Loucy (cell line): Measurements from ENCODE around the gene TRRAP.

Source experiments
- H2AFZ ChIP-seq: fragments of 200-600 bp; sonication (generic); 2 replicates; pipeline ENCODE4 v1.6.0; 2016; ENCODE audit warnings: antibody characterized with exemption, mild to moderate bottlenecking, low read length, moderate library complexity
- H3F3A ChIP-seq: fragments of 200-600 bp; 2 replicates; pipeline ENCODE4 v1.6.0; 2016; ENCODE audit warnings: antibody characterized with exemption, low read depth, mild to moderate bottlenecking
- H3K27me3 ChIP-seq: fragments of 200-600 bp; sonication (generic); 2 replicates; pipeline ENCODE4 v1.6.1; 2014; ENCODE audit warnings: low read length, mild to moderate bottlenecking; ENCODE audit not compliant: insufficient read depth, poor library complexity, severe bottlenecking
- H3K36me3 ChIP-seq: fragments of 200-600 bp; sonication (generic); 2 replicates; pipeline ENCODE4 v1.6.1; 2016; ENCODE audit warnings: low read length; ENCODE audit not compliant: insufficient read depth
- H3K4me1 ChIP-seq: fragments of 200-600 bp; sonication (generic); 2 replicates; pipeline ENCODE4 v1.5.1; 2014; ENCODE audit warnings: low read length, mild to moderate bottlenecking; ENCODE audit not compliant: insufficient read depth, poor library complexity, severe bottlenecking
- H3K4me2 ChIP-seq: fragments of 200-600 bp; sonication (generic); 2 replicates; pipeline ENCODE4 v1.6.0; 2014; ENCODE audit warnings: antibody characterized with exemption, low read length, low read depth, mild to moderate bottlenecking; ENCODE audit not compliant: poor library complexity, severe bottlenecking
- H3K4me3 ChIP-seq: fragments of 200-600 bp; sonication (generic); 2 replicates; pipeline ENCODE4 v1.5.1; 2014; ENCODE audit warnings: low read length, mild to moderate bottlenecking, mixed read lengths; ENCODE audit not compliant: poor library complexity, severe bottlenecking
- H3K79me2 ChIP-seq: fragments of 200-600 bp; sonication (generic); 2 replicates; pipeline ENCODE4 v1.6.1; 2014; ENCODE audit warnings: low read length; ENCODE audit not compliant: insufficient read depth
- H3K9ac ChIP-seq: fragments of 200-600 bp; sonication (generic); 2 replicates; pipeline ENCODE4 v1.6.0; 2014; ENCODE audit warnings: mild to moderate bottlenecking, low read depth, low read length, moderate library complexity; ENCODE audit not compliant: poor library complexity, severe bottlenecking
- H3K9me2 ChIP-seq: fragments of 200-600 bp; sonication (generic); replicated peaks from 2 replicates; pipeline ENCODE4 v1.6.1; 2016; ENCODE audit warnings: low read depth, low read length, mixed read lengths
- H3K9me3 ChIP-seq: fragments of 200-600 bp; sonication (generic); 2 replicates; pipeline ENCODE4 v1.6.1; 2014; ENCODE audit warnings: mild to moderate bottlenecking, antibody characterized with exemption, low read length, low read depth; ENCODE audit not compliant: insufficient read depth
- H4K20me1 ChIP-seq: fragments of 200-600 bp; sonication (generic); 2 replicates; pipeline ENCODE4 v1.6.0; 2014; ENCODE audit warnings: antibody characterized with exemption, low read length, mild to moderate bottlenecking; ENCODE audit not compliant: insufficient read depth, poor library complexity, severe bottlenecking
- CTCF ChIP-seq: fragments of 200-600 bp; sonication (generic); conservative IDR thresholded peaks from 2 replicates; pipeline ENCODE4 v1.5.1; 2014; ENCODE audit warnings: mild to moderate bottlenecking, antibody characterized with exemption, low read length
- EZH2phosphoT487 ChIP-seq: fragments of 200-600 bp; IDR thresholded peaks from 2 replicates; pipeline ENCODE4 v1.6.1; 2018; ENCODE audit warnings: antibody characterized with exemption, mild to moderate bottlenecking, moderate library complexity, borderline replicate concordance

TRRAP gene

GRCh38 chr7:98913026-98913425 is 34.7 kb downstream of the TRRAP start:
- TF ChIP-seq EZH2phosphoT487, result no peak
- TF ChIP-seq CTCF, result no peak
- Histone ChIP-seq H3K36me3 (peaks cover 86% of the 10 kb centered on the region; the same call in 1 of the 2 replicates), H2AFZ (no peak overlapping the region), H3K79me2 (no peaks in the 10 kb centered on the region), H3K9ac (no peak overlapping the region), H3K4me2 (no peak overlapping the region), H3K9me3 (no peaks in the 10 kb centered on the region), H3F3A (no peaks in the 10 kb centered on the region), H3K4me1 (no peaks in the 10 kb centered on the region), H3K9me2 (no peaks in the 10 kb centered on the region), H4K20me1 (no peaks in the 10 kb centered on the region), H3K27me3 (no peaks in the 10 kb centered on the region), H3K4me3 (no peak overlapping the region)

GRCh38 chr7:98913612-98914011 is 35.3 kb downstream of the TRRAP start:
- no peak overlapping the region for H2AFZ ChIP-seq
- no peak overlapping the region for H3K4me3 ChIP-seq
- H3K36me3 ChIP-seq, result peaks cover 85% of the 10 kb centered on the region; the same call in 1 of the 2 replicates
- H3K9ac ChIP-seq, result no peak overlapping the region
- H3K9me2 ChIP-seq, result no peaks in the 10 kb centered on the region
- no peaks in the 10 kb centered on the region for H3K79me2 ChIP-seq
- H3K4me2 ChIP-seq, result no peak overlapping the region
- TF ChIP-seq CTCF (no peak), EZH2phosphoT487 (no peak)
- H3F3A ChIP-seq, result no peaks in the 10 kb centered on the region
- H3K27me3 ChIP-seq, result no peaks in the 10 kb centered on the region
- H4K20me1 ChIP-seq, result no peaks in the 10 kb centered on the region
- H3K9me3 ChIP-seq, result no peaks in the 10 kb centered on the region
- H3K4me1 ChIP-seq, result no peaks in the 10 kb centered on the region

GRCh38 chr7:98917331-98917730 is 39.0 kb downstream of the TRRAP start:
- Histone ChIP-seq H3K27me3 (no peaks in the 10 kb centered on the region), H3K9me3 (no peaks in the 10 kb centered on the region), H3K79me2 (no peaks in the 10 kb centered on the region), H2AFZ (no peak overlapping the region), H3K4me2 (no peak overlapping the region), H3K9me2 (no peaks in the 10 kb centered on the region), H3K4me1 (no peaks in the 10 kb centered on the region), H4K20me1 (no peaks in the 10 kb centered on the region), H3K36me3 (peaks cover 88% of the 10 kb centered on the region; the same call in 1 of the 2 replicates), H3F3A (no peaks in the 10 kb centered on the region), H3K4me3 (no peak overlapping the region), H3K9ac (no peak overlapping the region)
- TF ChIP-seq CTCF (no peak), EZH2phosphoT487 (no peak)
